Neural progenitor cell (in vitro differentiated cells): ENCODE measurements around the gene LRRC26. TPM values are rescaled to one million over a fixed set of nuclear protein-coding genes. Genes with fewer than 3 reads are reported as not detected.
"Not testable (repeated sequence)": the region's sequence is repeated elsewhere in the genome, so short reads cannot be mapped to it uniquely, and the experiment has no call there.

Experiments used
- DNase-seq: peaks from one replicate; pipeline ENCODE4 v3.0.0-alpha.2; 2016; ENCODE audit warnings: low spot score
- H2AFZ ChIP-seq: fragments of 200-600 bp; sonication (generic); replicated peaks from 2 replicates; pipeline ENCODE4 v1.6.1; 2016; ENCODE audit warnings: antibody characterized with exemption
- H3F3A ChIP-seq: fragments of 200-600 bp; sonication (generic); 2 replicates; pipeline ENCODE4 v1.6.1; 2016; ENCODE audit warnings: antibody characterized with exemption, low read depth
- H3K27ac ChIP-seq: fragments of 200-600 bp; sonication (generic); 2 replicates; pipeline ENCODE4 v1.5.1; 2016; ENCODE audit warnings: mild to moderate bottlenecking
- H3K27me3 ChIP-seq: fragments of 200-600 bp; sonication (generic); 2 replicates; pipeline ENCODE4 v1.6.1; 2016; ENCODE audit warnings: mild to moderate bottlenecking, moderate library complexity
- H3K36me3 ChIP-seq: fragments of 200-600 bp; sonication (generic); 2 replicates; pipeline ENCODE4 v1.5.1; 2016
- H3K4me1 ChIP-seq: fragments of 200-600 bp; sonication (generic); 2 replicates; pipeline ENCODE4 v1.6.1; 2016; ENCODE audit warnings: mixed run types
- H3K4me2 ChIP-seq: fragments of 200-600 bp; sonication (generic); 2 replicates; pipeline ENCODE4 v1.6.1; 2016
- H3K4me3 ChIP-seq: fragments of 200-600 bp; sonication (generic); 2 replicates; pipeline ENCODE4 v1.5.1; 2016
- H3K79me2 ChIP-seq: fragments of 200-600 bp; sonication (generic); 2 replicates; pipeline ENCODE4 v1.6.1; 2016; ENCODE audit warnings: low read depth
- H3K9ac ChIP-seq: fragments of 200-600 bp; sonication (generic); 2 replicates; pipeline ENCODE4 v1.6.1; 2016
- H3K9me3 ChIP-seq: fragments of 200-600 bp; sonication (generic); 2 replicates; pipeline ENCODE4 v1.5.1; 2016; ENCODE audit warnings: low read depth
- H4K20me1 ChIP-seq: fragments of 200-600 bp; sonication (generic); 2 replicates; pipeline ENCODE4 v1.6.1; 2016; ENCODE audit warnings: low read depth
- H3K27ac Mint-ChIP-seq: 3 replicates; pipeline ENCODE4 v1.8.0; 2021; ENCODE audit warnings: mixed read lengths
- H3K27me3 Mint-ChIP-seq: 2 replicates; pipeline ENCODE4 v1.8.0; 2022; ENCODE audit warnings: low read depth, mild to moderate bottlenecking, inconsistent platforms, moderate library complexity, mixed read lengths; ENCODE audit not compliant: insufficient read depth
- H3K36me3 Mint-ChIP-seq: 3 replicates; pipeline ENCODE4 v1.8.0; 2021; ENCODE audit warnings: mixed read lengths
- H3K4me1 Mint-ChIP-seq: 3 replicates; pipeline ENCODE4 v1.8.0; 2021; ENCODE audit warnings: mixed read lengths
- H3K4me3 Mint-ChIP-seq: 3 replicates; pipeline ENCODE4 v1.8.0; 2021; ENCODE audit warnings: mild to moderate bottlenecking, moderate library complexity, mixed read lengths
- H3K9me3 Mint-ChIP-seq: 3 replicates; pipeline ENCODE4 v1.8.0; 2020; ENCODE audit warnings: mixed read lengths
- EZH2 ChIP-seq: fragments of 200-600 bp; sonication (generic); IDR thresholded peaks from 2 replicates; pipeline ENCODE4 v1.6.1; 2017; ENCODE audit warnings: antibody characterized with exemption, mild to moderate bottlenecking, moderate library complexity
- EZH2phosphoT487 ChIP-seq: fragments of 200-600 bp; sonication (generic); IDR thresholded peaks from 2 replicates; pipeline ENCODE4 v1.6.1; 2017; ENCODE audit warnings: antibody characterized with exemption
- total RNA-seq: library from RNA; depleted of rRNA; stranded (reverse); fragments of >200 nt; gene quantifications from 2 replicates; pipeline ENCODE4 v1.2.3, GENCODE V29; 2015; ENCODE audit warnings: low replicate concordance
- TF ChIP-seq, protein P1 (sequence below): fragments of 200-600 bp; sonication (generic); IDR thresholded peaks from 2 replicates; pipeline ENCODE4 v1.5.1; 2017; ENCODE audit warnings: antibody characterized with exemption, mild to moderate bottlenecking

The LRRC26 gene
- total RNA-seq, 1 donor from 2014 or later, result not detected

DNA sequence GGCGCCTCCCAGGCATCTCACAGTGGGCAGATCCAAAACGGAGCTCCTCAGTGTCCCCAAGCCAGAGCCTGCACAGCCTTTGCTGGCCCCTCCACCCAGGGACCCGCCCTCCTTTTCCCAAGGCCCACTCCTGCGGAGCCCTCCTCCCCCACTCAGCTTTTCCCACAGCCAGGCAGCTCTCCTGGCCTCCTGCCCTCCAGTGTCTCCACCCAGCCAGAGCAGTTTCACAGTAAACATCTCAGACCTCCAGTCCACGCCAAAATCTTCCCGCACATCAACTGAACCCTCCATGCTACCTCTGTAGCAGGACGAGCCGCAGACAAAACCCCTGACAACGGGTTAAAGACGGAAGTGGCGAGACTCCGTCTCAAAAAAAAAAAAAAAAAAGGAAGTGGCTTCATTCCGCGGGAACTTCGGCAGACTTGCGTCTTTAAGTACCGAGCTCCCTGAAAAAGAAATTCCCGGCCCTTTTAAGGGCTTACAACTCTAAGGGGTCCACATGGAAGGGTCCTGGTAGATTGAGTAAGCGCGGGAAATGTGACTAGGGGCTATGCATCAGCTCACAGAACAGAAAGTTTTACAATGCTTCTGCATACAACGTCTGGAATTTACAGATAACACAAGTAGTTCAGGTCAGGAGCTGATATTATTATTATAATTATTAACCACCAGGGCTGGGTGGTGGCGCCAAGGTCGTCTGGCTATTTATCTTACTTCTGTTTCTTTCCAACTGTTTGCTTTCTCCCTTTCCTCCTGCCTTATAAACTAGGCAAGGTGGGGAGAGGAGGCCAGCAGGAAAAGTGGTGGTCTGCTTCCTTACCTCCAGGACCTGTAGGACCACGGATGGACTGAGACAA is 42.3 kb downstream of the LRRC26 start:
- Histone ChIP-seq H3K27me3 (peaks cover 25% of the 10 kb centered on the region), H3K9ac (no peak overlapping the region), H3F3A (peaks cover 4% of the 10 kb centered on the region), H3K4me1 (peaks cover 7% of the 10 kb centered on the region), H3K4me2 (no peak overlapping the region), H2AFZ (no peak overlapping the region), H3K36me3 (no peaks in the 10 kb centered on the region), H3K79me2 (peaks cover 22% of the 10 kb centered on the region), H3K27ac (no peak overlapping the region), H3K9me3 (no peaks in the 10 kb centered on the region), H4K20me1 (peaks cover 18% of the 10 kb centered on the region), H3K4me3 (no peak overlapping the region)
- H3K27ac Mint-ChIP-seq, result no peak overlapping the region
- TF ChIP-seq EZH2 (no peak), EZH2phosphoT487 (no peak)
- TF ChIP-seq, protein P1, sequence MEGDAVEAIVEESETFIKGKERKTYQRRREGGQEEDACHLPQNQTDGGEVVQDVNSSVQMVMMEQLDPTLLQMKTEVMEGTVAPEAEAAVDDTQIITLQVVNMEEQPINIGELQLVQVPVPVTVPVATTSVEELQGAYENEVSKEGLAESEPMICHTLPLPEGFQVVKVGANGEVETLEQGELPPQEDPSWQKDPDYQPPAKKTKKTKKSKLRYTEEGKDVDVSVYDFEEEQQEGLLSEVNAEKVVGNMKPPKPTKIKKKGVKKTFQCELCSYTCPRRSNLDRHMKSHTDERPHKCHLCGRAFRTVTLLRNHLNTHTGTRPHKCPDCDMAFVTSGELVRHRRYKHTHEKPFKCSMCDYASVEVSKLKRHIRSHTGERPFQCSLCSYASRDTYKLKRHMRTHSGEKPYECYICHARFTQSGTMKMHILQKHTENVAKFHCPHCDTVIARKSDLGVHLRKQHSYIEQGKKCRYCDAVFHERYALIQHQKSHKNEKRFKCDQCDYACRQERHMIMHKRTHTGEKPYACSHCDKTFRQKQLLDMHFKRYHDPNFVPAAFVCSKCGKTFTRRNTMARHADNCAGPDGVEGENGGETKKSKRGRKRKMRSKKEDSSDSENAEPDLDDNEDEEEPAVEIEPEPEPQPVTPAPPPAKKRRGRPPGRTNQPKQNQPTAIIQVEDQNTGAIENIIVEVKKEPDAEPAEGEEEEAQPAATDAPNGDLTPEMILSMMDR, result no peak
- H3K4me3 Mint-ChIP-seq, result peak overlapping the region; percentile 89
- H3K36me3 Mint-ChIP-seq, result no peaks in the 10 kb centered on the region
- no peak for DNase-seq
- peaks cover 11% of the 10 kb centered on the region for H3K27me3 Mint-ChIP-seq
- no peaks in the 10 kb centered on the region for H3K9me3 Mint-ChIP-seq
- H3K4me1 Mint-ChIP-seq, result peaks cover 25% of the 10 kb centered on the region

DNA sequence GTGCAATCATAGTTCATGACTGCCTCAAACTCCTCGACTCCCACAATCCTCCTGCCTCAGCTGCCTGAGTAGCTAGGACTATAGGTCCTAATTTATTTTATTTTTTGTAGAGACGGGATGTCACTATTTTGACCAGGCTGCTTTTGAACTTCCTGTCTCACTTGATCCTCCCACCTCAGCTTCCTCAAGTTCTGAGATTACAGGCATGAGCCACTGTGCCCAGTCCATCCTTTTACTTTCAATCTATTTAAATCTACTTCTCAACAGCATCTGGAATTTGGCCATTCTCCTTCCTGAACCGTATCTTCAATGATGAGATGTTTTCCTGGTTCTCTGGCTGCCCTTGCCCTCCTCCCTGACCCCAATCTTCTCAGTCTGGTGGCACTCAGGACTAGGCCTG is 43.1 kb downstream of the LRRC26 start:
- TF ChIP-seq, protein P1, result no peak
- no peak for TF ChIP-seq EZH2
- no peak for TF ChIP-seq EZH2phosphoT487
- H2AFZ ChIP-seq, result no peak overlapping the region
- H3K9me3 ChIP-seq, result no peaks in the 10 kb centered on the region
- no peaks in the 10 kb centered on the region for H3K36me3 Mint-ChIP-seq
- peaks cover 7% of the 10 kb centered on the region for H3K4me1 ChIP-seq
- no peaks in the 10 kb centered on the region for H3K9me3 Mint-ChIP-seq
- H3K27ac ChIP-seq, result no peak overlapping the region
- H4K20me1 ChIP-seq, result peaks cover 18% of the 10 kb centered on the region
- peaks cover 22% of the 10 kb centered on the region for H3K79me2 ChIP-seq
- H3K27ac Mint-ChIP-seq, result no peak overlapping the region
- no peak overlapping the region for H3K4me3 ChIP-seq
- H3K27me3 ChIP-seq, result peaks cover 17% of the 10 kb centered on the region
- no peak for DNase-seq
- peak overlapping the region; percentile 69 for H3K4me3 Mint-ChIP-seq
- H3K4me2 ChIP-seq, result no peak overlapping the region
- H3K4me1 Mint-ChIP-seq, result peaks cover 32% of the 10 kb centered on the region
- no peak overlapping the region for H3K9ac ChIP-seq
- H3K27me3 Mint-ChIP-seq, result peaks cover 7% of the 10 kb centered on the region
- H3K36me3 ChIP-seq, result no peaks in the 10 kb centered on the region
- peaks cover 9% of the 10 kb centered on the region for H3F3A ChIP-seq

DNA sequence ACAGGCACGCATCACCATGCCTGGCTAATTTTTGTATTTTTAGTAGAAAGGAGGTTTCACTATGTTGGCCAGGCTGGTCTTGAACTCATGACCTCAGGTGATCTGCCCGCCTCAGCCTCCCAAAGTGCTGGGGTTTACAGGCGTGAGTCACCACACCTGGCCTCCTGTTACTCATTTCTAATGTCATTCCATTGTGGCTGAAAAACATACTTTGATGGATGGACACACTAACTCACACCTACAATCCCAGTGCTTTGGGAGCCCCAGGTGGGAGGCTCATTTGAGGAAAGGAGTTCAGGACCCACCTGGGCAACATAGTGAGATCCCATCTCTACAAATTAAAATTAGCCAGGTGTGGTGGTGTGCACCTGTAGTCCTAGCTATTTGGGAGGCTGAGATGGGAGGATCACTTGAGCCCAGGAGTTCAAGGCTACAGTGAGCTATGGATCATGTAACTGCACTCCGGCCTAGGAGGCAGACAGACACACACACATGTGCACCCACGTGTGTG is 45.8 kb downstream of the LRRC26 start:
- peaks cover 11% of the 10 kb centered on the region for H3F3A ChIP-seq
- not testable (repeated sequence) for H3K9me3 ChIP-seq, H3K27me3 ChIP-seq, H3K36me3 ChIP-seq, H3K36me3 Mint-ChIP-seq, H3K9me3 Mint-ChIP-seq, H3K4me3 ChIP-seq, DNase-seq, H3K4me1 ChIP-seq, H3K4me2 ChIP-seq, H3K27ac ChIP-seq, H2AFZ ChIP-seq, H3K4me3 Mint-ChIP-seq, H3K27ac Mint-ChIP-seq, H3K27me3 Mint-ChIP-seq, H3K9ac ChIP-seq
- peaks cover 23% of the 10 kb centered on the region for H4K20me1 ChIP-seq
- peaks cover 18% of the 10 kb centered on the region for H3K79me2 ChIP-seq
- peaks cover 31% of the 10 kb centered on the region for H3K4me1 Mint-ChIP-seq

DNA sequence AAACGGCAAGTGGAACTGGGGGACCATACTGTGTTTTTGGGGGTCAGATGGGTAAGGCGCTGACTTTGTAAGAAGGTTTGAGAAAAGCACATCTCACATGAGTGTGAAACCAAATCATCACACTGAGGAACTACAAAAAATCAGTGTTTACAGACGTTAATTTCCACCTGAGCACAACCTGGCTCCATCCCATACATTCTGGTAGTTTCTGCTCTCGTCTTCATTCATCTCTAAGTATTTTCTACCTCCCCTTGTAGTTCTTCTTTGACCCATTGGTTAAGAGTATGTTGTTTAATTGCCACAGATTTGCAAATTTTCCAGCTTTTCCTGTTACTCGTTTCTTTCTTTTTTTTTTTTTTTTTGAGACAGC is 46.4 kb downstream of the LRRC26 start:
- Histone ChIP-seq H3K36me3 (no peaks in the 10 kb centered on the region), H3K27ac (no peak overlapping the region), H3F3A (peaks cover 11% of the 10 kb centered on the region), H4K20me1 (peaks cover 21% of the 10 kb centered on the region), H3K9ac (no peak overlapping the region), H3K4me2 (no peak overlapping the region), H3K79me2 (peaks cover 13% of the 10 kb centered on the region), H3K4me3 (no peak overlapping the region), H2AFZ (no peak overlapping the region), H3K9me3 (no peaks in the 10 kb centered on the region), H3K4me1 (peaks cover 3% of the 10 kb centered on the region), H3K27me3 (no peaks in the 10 kb centered on the region)
- TF ChIP-seq, protein P1, result no peak
- TF ChIP-seq EZH2 (no peak), EZH2phosphoT487 (no peak)
- no peaks in the 10 kb centered on the region for H3K9me3 Mint-ChIP-seq
- H3K36me3 Mint-ChIP-seq, result no peaks in the 10 kb centered on the region
- no peak for DNase-seq
- peaks cover 4% of the 10 kb centered on the region for H3K27me3 Mint-ChIP-seq
- no peak overlapping the region for H3K4me3 Mint-ChIP-seq
- no peak overlapping the region for H3K27ac Mint-ChIP-seq
- peaks cover 26% of the 10 kb centered on the region for H3K4me1 Mint-ChIP-seq

DNA sequence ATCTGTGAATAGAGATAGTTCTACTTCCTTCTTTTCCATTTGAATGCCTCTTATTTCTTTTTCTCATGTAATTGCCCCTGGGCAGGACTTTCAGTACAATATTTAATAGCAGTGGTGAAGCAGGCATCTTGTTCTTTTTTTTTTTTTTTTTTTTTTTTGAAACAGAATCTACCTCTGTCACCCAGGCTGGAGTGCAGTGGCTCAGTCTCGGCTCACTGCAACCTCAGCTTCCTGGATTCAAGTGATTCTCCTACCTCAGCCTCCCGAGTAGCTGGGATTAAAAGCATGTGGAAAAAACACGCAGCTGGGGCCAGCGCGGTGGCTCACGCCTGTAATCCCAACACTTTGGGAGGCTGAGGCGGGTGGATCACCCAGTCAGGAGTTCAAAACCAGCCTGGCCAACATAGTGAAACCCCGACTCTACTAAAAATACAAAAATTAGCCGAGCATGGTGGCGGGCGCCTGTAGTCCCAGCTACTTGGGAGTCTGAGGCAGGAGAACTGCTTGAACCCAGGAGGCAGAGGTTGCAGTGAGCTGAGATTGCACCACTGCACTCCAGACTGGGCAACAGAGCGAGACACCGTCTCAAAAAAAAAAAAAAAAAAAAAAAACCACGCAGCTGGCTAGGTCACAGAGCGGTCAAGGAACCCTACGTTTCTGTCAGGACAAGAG is 46.9 kb downstream of the LRRC26 start:
- H3K4me3 Mint-ChIP-seq, H3K36me3 Mint-ChIP-seq, H3K4me3 ChIP-seq, H2AFZ ChIP-seq, H3K27ac ChIP-seq, H3K79me2 ChIP-seq, H3K36me3 ChIP-seq, H3K27me3 ChIP-seq, H3K27me3 Mint-ChIP-seq, H3K9ac ChIP-seq, H3K9me3 ChIP-seq, H3K9me3 Mint-ChIP-seq, H3K27ac Mint-ChIP-seq, DNase-seq, H3K4me2 ChIP-seq, H3K4me1 ChIP-seq: not testable (repeated sequence)
- H3K4me1 Mint-ChIP-seq, result peaks cover 21% of the 10 kb centered on the region
- Histone ChIP-seq H4K20me1 (peaks cover 18% of the 10 kb centered on the region), H3F3A (peaks cover 11% of the 10 kb centered on the region)
